ENCODE measurements around the gene NR1D1. TPM values are rescaled to one million over a fixed set of nuclear protein-coding genes. Genes with fewer than 3 reads are reported as not detected.

The NR1D1 gene
- total and polyA plus RNA-seq, 2 of the 13 experiments (the other 11 are each of a cell fraction or from before 2014, with no cell fraction given), result 2.1 to 2.7 TPM

DNA sequence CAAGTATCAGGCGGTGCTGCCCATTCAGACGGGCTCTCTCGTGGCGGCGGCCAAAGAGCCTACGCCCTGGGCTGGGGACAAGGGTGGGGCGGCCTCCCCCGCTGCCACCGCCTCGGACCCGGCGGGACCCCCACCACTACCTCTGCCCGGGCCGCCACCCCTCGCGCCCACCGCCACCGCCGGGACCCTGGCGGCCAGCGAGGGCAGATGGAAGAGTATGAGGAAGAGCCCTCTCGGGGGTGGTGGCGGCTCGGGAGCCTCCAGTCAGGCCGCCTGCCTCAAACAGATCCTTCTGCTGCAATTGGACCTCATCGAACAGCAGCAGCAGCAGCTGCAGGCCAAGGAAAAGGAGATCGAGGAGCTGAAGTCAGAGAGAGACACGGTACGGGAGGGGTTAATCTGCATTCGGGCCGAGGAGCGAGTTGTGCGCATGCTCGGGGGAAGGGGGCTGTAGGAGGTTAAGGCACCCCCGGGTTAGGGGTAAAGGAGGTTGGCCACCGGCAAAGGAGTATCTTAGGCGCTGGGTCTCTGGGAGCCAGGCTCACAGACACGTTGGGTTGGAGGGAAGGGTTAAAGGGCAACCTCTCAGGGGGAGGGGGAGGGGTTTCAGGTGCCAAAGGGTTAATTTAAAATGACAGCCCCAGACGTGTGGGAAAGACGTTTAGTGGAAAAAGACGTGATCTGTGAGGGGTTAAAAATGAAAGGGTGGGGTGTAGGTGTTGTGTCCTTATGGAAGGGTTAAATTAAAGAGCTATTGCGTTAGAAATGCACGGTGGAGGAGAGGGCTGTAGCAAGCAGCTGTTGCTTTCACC, 22.8 kb upstream of the NR1D1 start (continued):
- no peak for TF ChIP-seq ZFP1 (CRISPR knock-in tag; IDR thresholded peaks at IDR 0.05)
- TF ChIP-seq SIN3A (IDR thresholded peaks at IDR 0.05; ENCODE audit: borderline replicate concordance, low read depth, low read length), result peak; percentile 81; the same call in 1 of the 2 replicates
- TF ChIP-seq NAIF1 (CRISPR knock-in tag; IDR thresholded peaks at IDR 0.05; ENCODE audit: borderline replicate concordance), result no peak
- no peak for TF ChIP-seq ZBTB4 (CRISPR knock-in tag; IDR thresholded peaks at IDR 0.05; ENCODE audit: borderline replicate concordance)
- TF ChIP-seq GTF3A (CRISPR knock-in tag; conservative IDR thresholded peaks at IDR 0.05), result no peak
- peak; percentile 18; the same call in 1 of the 2 replicates for TF ChIP-seq ERF (CRISPR knock-in tag; IDR thresholded peaks at IDR 0.05)
- TF ChIP-seq KDM5A (IDR thresholded peaks at IDR 0.05; ENCODE audit: borderline replicate concordance, low read length), result peak; percentile 84
- no peak for TF ChIP-seq ZNF24 (IDR thresholded peaks at IDR 0.05)
- TF ChIP-seq ETV6 (CRISPR knock-in tag; conservative IDR thresholded peaks at IDR 0.05), result 0 out of 2 replicates have a peak, but pooled peaks have one; percentile 10
- TF ChIP-seq CENPX (CRISPR knock-in tag; IDR thresholded peaks at IDR 0.05), result no peak
- TF ChIP-seq ZNF33A (CRISPR knock-in tag; IDR thresholded peaks at IDR 0.05; ENCODE audit: borderline replicate concordance), result 0 out of 2 replicates have a peak, but pooled peaks have one; percentile 53
- TF ChIP-seq ZNF572 (CRISPR knock-in tag; IDR thresholded peaks at IDR 0.05), result no peak
- no peak for TF ChIP-seq HHEX (CRISPR knock-in tag; IDR thresholded peaks at IDR 0.05)
- TF ChIP-seq FOXP4 (CRISPR knock-in tag; IDR thresholded peaks at IDR 0.05), result no peak
- TF ChIP-seq ZNF530 (CRISPR knock-in tag; IDR thresholded peaks at IDR 0.05; ENCODE audit: low read depth), result no peak
- TF ChIP-seq RCOR2 (CRISPR knock-in tag; IDR thresholded peaks at IDR 0.05), result no peak
- TF ChIP-seq ZNF207 (IDR thresholded peaks at IDR 0.05; ENCODE audit: borderline replicate concordance), result no peak
- TF ChIP-seq ZNF230 (CRISPR knock-in tag; IDR thresholded peaks at IDR 0.05), result no peak
- no peak for TF ChIP-seq JUND (CRISPR knock-in tag; IDR thresholded peaks at IDR 0.05)
- TF ChIP-seq ZNF724P (CRISPR knock-in tag; IDR thresholded peaks at IDR 0.05; ENCODE audit: borderline replicate concordance), result peak; percentile 84; the same call in 1 of the 2 replicates
- TF ChIP-seq, protein P1, sequence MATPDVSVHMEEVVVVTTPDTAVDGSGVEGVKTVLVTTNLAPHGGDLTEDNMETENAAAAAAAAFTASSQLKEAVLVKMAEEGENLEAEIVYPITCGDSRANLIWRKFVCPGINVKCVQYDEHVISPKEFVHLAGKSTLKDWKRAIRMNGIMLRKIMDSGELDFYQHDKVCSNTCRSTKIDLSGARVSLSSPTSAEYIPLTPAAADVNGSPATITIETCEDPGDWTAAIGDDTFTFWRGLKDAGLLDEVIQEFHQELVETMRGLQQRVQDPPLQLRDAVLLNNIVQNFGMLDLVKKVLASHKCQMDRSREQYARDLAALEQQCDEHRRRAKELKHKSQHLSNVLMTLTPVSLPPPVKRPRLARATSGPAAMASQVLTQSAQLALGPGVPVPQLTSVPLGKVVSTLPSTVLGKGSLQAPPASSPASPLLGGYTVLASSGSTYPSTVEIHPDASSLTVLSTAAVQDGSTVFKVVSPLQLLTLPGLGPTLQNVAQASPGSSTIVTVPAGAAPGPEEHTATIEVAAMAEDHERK (CRISPR knock-in tag; IDR thresholded peaks at IDR 0.05; ENCODE audit: low read depth), result no peak
- 0 out of 2 replicates have a peak, but pooled peaks have one; percentile 56 for TF ChIP-seq ZNF414 (CRISPR knock-in tag; IDR thresholded peaks at IDR 0.05)
- no peak for TF ChIP-seq ZNF780A (CRISPR knock-in tag; IDR thresholded peaks at IDR 0.05)
